GM18508 (cell line): ENCODE measurements around the gene MICAL3.

Experiments used
- ATAC-seq: cut with Tn5 transposase; IDR thresholded peaks from one replicate; pipeline ENCODE4 v1.9.1; 2021; ENCODE audit warnings: moderate number of reproducible peaks; ENCODE audit not compliant: insufficient read depth, unreplicated experiment

Gene MICAL3

GRCh38 chr22:17862646-17863181 is 161.6 kb downstream of the MICAL3 start:
- ATAC-seq, result no peak

GRCh38 chr22:17861909-17862308 is 162.5 kb downstream of the MICAL3 start:
- no peak for ATAC-seq

- no peak for ATAC-seq
Observed at GRCh38 chr22:17860220-17860965, 164.0 kb downstream of the MICAL3 start.

GRCh38 chr22:17858033-17858432 is 166.3 kb downstream of the MICAL3 start:
- ATAC-seq, result no peak

- ATAC-seq, result no peak
Observed at GRCh38 chr22:17855572-17856290, 168.6 kb downstream of the MICAL3 start.

- ATAC-seq, result no peak
Observed at GRCh38 chr22:17853073-17853472, 171.3 kb downstream of the MICAL3 start.

GRCh38 chr22:17851759-17852158 is 172.6 kb downstream of the MICAL3 start:
- ATAC-seq, result no peak

- no peak for ATAC-seq
Observed at GRCh38 chr22:17847360-17848078, 176.8 kb downstream of the MICAL3 start.

GRCh38 chr22:17846326-17846992 is 177.9 kb downstream of the MICAL3 start:
- ATAC-seq, result no peak

GRCh38 chr22:17845790-17846189 is 178.6 kb downstream of the MICAL3 start:
- no peak for ATAC-seq

- ATAC-seq, result no peak
Observed at GRCh38 chr22:17845327-17845726, 179.0 kb downstream of the MICAL3 start.

- no peak for ATAC-seq
Observed at GRCh38 chr22:17844150-17844549, 180.2 kb downstream of the MICAL3 start.

- no peak for ATAC-seq
Observed at GRCh38 chr22:17842386-17842785, 182.0 kb downstream of the MICAL3 start.

GRCh38 chr22:17841836-17842235 is 182.5 kb downstream of the MICAL3 start:
- no peak for ATAC-seq

- ATAC-seq, result no peak
Observed at GRCh38 chr22:17838180-17838865, 186.0 kb downstream of the MICAL3 start.

GRCh38 chr22:17836992-17837742 is 187.2 kb downstream of the MICAL3 start:
- no peak for ATAC-seq

GRCh38 chr22:17835256-17835655 is 189.1 kb downstream of the MICAL3 start:
- no peak for ATAC-seq

- ATAC-seq, result no peak
Observed at GRCh38 chr22:17833489-17833888, 190.9 kb downstream of the MICAL3 start.

GRCh38 chr22:17832665-17833064 is 191.7 kb downstream of the MICAL3 start:
- ATAC-seq, result no peak
